C4-2B (cell line): ENCODE results near the gene KCNJ10.

Experiments
- CTCF ChIP-seq: fragments of 450-650 bp; conservative IDR thresholded peaks from 2 replicates; pipeline ENCODE4 v1.5.1; 2017; ENCODE audit warnings: mild to moderate bottlenecking
- ZFX ChIP-seq: fragments of 450-650 bp; IDR thresholded peaks from 2 replicates; pipeline ENCODE4 v1.6.1; 2017

DNA sequence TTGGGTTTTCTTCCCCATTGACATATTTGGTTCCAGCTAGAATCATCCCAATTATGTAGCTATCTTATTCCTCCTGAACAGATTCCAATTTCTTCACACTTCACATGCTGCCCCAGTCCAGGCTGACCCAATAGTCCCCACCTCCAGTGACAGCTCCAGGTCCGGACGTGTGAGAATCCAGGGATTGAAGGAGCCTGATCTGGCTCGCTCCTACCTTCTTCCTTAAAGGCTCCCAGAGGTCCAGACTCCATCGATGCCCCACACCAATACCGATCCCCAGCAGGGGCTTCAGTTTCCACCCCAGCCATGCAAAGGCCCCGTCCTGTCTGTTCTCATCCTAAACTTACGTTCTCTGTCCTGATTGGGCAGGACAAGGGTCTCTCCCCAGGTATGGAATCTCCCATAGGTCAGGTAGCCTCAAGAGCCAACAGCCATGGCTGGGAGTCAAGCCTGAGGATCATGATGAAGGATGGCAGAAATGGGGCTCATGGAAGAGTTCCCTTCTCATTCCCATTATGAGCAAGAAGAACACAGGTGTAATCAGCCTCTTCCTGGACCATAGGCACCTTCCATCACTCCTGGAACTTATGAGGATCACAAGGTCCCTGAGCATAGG, 95.5 kb downstream of the KCNJ10 start:
- TF ChIP-seq CTCF (no peak), ZFX (no peak)
